H9 (cell line): ENCODE results near the gene SUMO4. TPM values are rescaled to one million over a fixed set of nuclear protein-coding genes. Genes with fewer than 3 reads are reported as not detected.

Source experiments
- DNase-seq: peaks from one replicate; pipeline ENCODE4 v3.0.0-alpha.2; 2017
- H2AFZ ChIP-seq: one replicate; pipeline ENCODE4 v1.6.1; 2013; ENCODE audit warnings: mild to moderate bottlenecking, low read length, control low read depth, moderate library complexity
- H2AK5ac ChIP-seq: 2 replicates; pipeline ENCODE4 v1.6.1; 2013; ENCODE audit warnings: low read length, control low read depth, mixed read lengths; ENCODE audit not compliant: insufficient read length
- H2BK120ac ChIP-seq: one replicate; pipeline ENCODE4 v1.6.1; 2013; ENCODE audit warnings: low read depth, mild to moderate bottlenecking, low read length, control low read depth, inconsistent platforms; ENCODE audit not compliant: poor library complexity, severe bottlenecking
- H2BK12ac ChIP-seq: 2 replicates; pipeline ENCODE4 v1.6.1; 2013; ENCODE audit warnings: low read length, control low read depth, mixed read lengths, low read depth; ENCODE audit not compliant: insufficient read length
- H2BK15ac ChIP-seq: 2 replicates; pipeline ENCODE4 v1.6.1; 2013; ENCODE audit warnings: low read depth, low read length, control low read depth
- H2BK20ac ChIP-seq: one replicate; pipeline ENCODE4 v1.6.1; 2013; ENCODE audit warnings: low read depth, mild to moderate bottlenecking, low read length, control low read depth, inconsistent platforms; ENCODE audit not compliant: poor library complexity, severe bottlenecking
- H2BK5ac ChIP-seq: 2 replicates; pipeline ENCODE4 v1.6.1; 2013; ENCODE audit warnings: low read length, control low read depth, mixed read lengths; ENCODE audit not compliant: insufficient read length
- H3K14ac ChIP-seq: 2 replicates; pipeline ENCODE4 v1.6.1; 2013; ENCODE audit warnings: low read length, control low read depth; ENCODE audit not compliant: insufficient read depth
- H3K18ac ChIP-seq: 2 replicates; pipeline ENCODE4 v1.6.1; 2013; ENCODE audit warnings: low read depth, mild to moderate bottlenecking, mixed read lengths, low read length, control low read depth; ENCODE audit not compliant: insufficient read length
- H3K23ac ChIP-seq: 2 replicates; pipeline ENCODE4 v1.6.1; 2013; ENCODE audit warnings: low read length, control low read depth, mixed read lengths, low read depth; ENCODE audit not compliant: insufficient read length
- H3K23me2 ChIP-seq: 2 replicates; pipeline ENCODE4 v1.6.1; 2013; ENCODE audit warnings: low read depth, mild to moderate bottlenecking, mixed read lengths, low read length, control low read depth; ENCODE audit not compliant: insufficient read length, poor library complexity, severe bottlenecking
- H3K27ac ChIP-seq: 2 replicates; pipeline ENCODE4 v1.5.1; 2013; ENCODE audit warnings: low read length, control low read depth, mixed read lengths, low read depth; ENCODE audit not compliant: insufficient read length
- H3K27me3 ChIP-seq: 2 replicates; pipeline ENCODE4 v1.6.1; 2013; ENCODE audit warnings: low read length, control low read depth, inconsistent platforms; ENCODE audit not compliant: insufficient read depth
- H3K4ac ChIP-seq: 2 replicates; pipeline ENCODE4 v1.6.1; 2013; ENCODE audit warnings: low read depth, mild to moderate bottlenecking, control low read depth, inconsistent platforms, low read length, moderate library complexity
- H3K4me1 ChIP-seq: 2 replicates; pipeline ENCODE4 v1.6.1; 2013; ENCODE audit warnings: low read length, control low read depth, inconsistent platforms; ENCODE audit not compliant: insufficient read depth
- H3K4me2 ChIP-seq: 2 replicates; pipeline ENCODE4 v1.6.1; 2013; ENCODE audit warnings: low read length, control low read depth, mixed read lengths; ENCODE audit not compliant: insufficient read length, insufficient read depth
- H3K56ac ChIP-seq: 2 replicates; pipeline ENCODE4 v1.6.1; 2013; ENCODE audit warnings: low read depth, mild to moderate bottlenecking, mixed read lengths, low read length, control low read depth; ENCODE audit not compliant: insufficient read length
- H3K79me1 ChIP-seq: 2 replicates; pipeline ENCODE4 v1.6.1; 2013; ENCODE audit warnings: low read depth, mild to moderate bottlenecking, moderate library complexity, low read length, control low read depth, inconsistent platforms; ENCODE audit not compliant: insufficient read depth, poor library complexity, severe bottlenecking
- H3K79me2 ChIP-seq: 2 replicates; pipeline ENCODE4 v1.6.1; 2013; ENCODE audit warnings: low read length, control low read depth, inconsistent platforms; ENCODE audit not compliant: insufficient read depth
- H3K9ac ChIP-seq: 2 replicates; pipeline ENCODE4 v1.6.1; 2013; ENCODE audit warnings: low read length, control low read depth, mixed read lengths; ENCODE audit not compliant: insufficient read length; ENCODE audit errors: extremely low read depth
- H3K9me3 ChIP-seq: one replicate; pipeline ENCODE4 v1.6.1; 2013; ENCODE audit warnings: low read depth, low read length, inconsistent platforms; ENCODE audit not compliant: control insufficient read depth
- H3T11ph ChIP-seq: one replicate; pipeline ENCODE4 v1.6.1; 2013; ENCODE audit warnings: mild to moderate bottlenecking, low read length, control low read depth, inconsistent platforms
- H4K20me1 ChIP-seq: one replicate; pipeline ENCODE4 v1.6.1; 2013; ENCODE audit not compliant: control insufficient read depth, insufficient read length, insufficient read depth
- H4K5ac ChIP-seq: 2 replicates; pipeline ENCODE4 v1.6.1; 2013; ENCODE audit warnings: low read depth, mild to moderate bottlenecking, mixed read lengths, low read length, control low read depth; ENCODE audit not compliant: insufficient read length
- H4K8ac ChIP-seq: replicated peaks from 2 replicates; pipeline ENCODE4 v1.6.1; 2013; ENCODE audit warnings: low read length, control low read depth, mixed read lengths, low read depth; ENCODE audit not compliant: insufficient read length
- H4K91ac ChIP-seq: 2 replicates; pipeline ENCODE4 v1.6.1; 2013; ENCODE audit warnings: low read depth, mild to moderate bottlenecking, moderate library complexity, mixed read lengths, low read length, control low read depth; ENCODE audit not compliant: insufficient read length
- H3K27ac Mint-ChIP-seq, 3 experiments: 2 replicates in 2 of 3; 3 replicates in 1 of 3; pipeline ENCODE4 v1.8.0; 2020 to 2021; ENCODE audit warnings: mixed read lengths in 3 of 3, mild to moderate bottlenecking in 1 of 3, moderate library complexity in 1 of 3
- H3K27me3 Mint-ChIP-seq: 2 replicates; pipeline ENCODE4 v1.8.0; 2021; ENCODE audit warnings: low read depth, mild to moderate bottlenecking, moderate library complexity, mixed read lengths
- H3K36me3 Mint-ChIP-seq, 3 experiments: 2 replicates in 2 of 3; 3 replicates in 1 of 3; pipeline ENCODE4 v1.8.0; 2020 to 2021; ENCODE audit warnings: low read depth in 3 of 3, mixed read lengths in 3 of 3; ENCODE audit not compliant: insufficient read depth in 1 of 3
- H3K4me1 Mint-ChIP-seq, 2 experiments: 2 replicates each; pipeline ENCODE4 v1.8.0; 2020; ENCODE audit warnings: mixed read lengths in 2 of 2
- H3K4me3 Mint-ChIP-seq, 2 experiments: 2 replicates in 1 of 2; 3 replicates in 1 of 2; pipeline ENCODE4 v1.8.0; 2020 to 2021; ENCODE audit warnings: mild to moderate bottlenecking in 2 of 2, mixed read lengths in 2 of 2, moderate library complexity in 1 of 2
- H3K9me3 Mint-ChIP-seq, 2 experiments: 2 replicates in 1 of 2; 3 replicates in 1 of 2; pipeline ENCODE4 v1.8.0; 2020; ENCODE audit warnings: mild to moderate bottlenecking in 2 of 2, mixed read lengths in 2 of 2, moderate library complexity in 1 of 2
- CTCF ChIP-seq: fragments of 200-600 bp; sonication (generic); conservative IDR thresholded peaks from 3 replicates; pipeline ENCODE4 v1.8.0; 2021; ENCODE audit warnings: antibody characterized with exemption, mild to moderate bottlenecking
- WGBS: extraction: QIAGEN DNeasy Blood & Tissue Kit; methylation state at CpG from one replicate; pipeline ENCODE4 v1.1.7; 2013; ENCODE audit warnings: missing lambda C conversion rate, low lambda C conversion rate, mixed read lengths; ENCODE audit not compliant: insufficient read length; ENCODE audit errors: extremely low coverage; 5-methylcytosine and 5-hydroxymethylcytosine counted together
- total RNA-seq: library from RNA; stranded (reverse); gene quantifications from 2 replicates; pipeline ENCODE4 v1.2.1, GENCODE V29; 2021

Gene SUMO4
- total RNA-seq, 1 experiment from 2014 or later = 1.5 TPM

- Mint-ChIP-seq H3K4me1 (peaks cover 4 to 6% of the 10 kb centered on the region in 2 experiments; a peak in 2 of 4 replicates), H3K27me3 (no peaks in the 10 kb centered on the region), H3K4me3 (no peak overlapping the region), H3K9me3 (no peaks in the 10 kb centered on the region), H3K36me3 (no peaks in the 10 kb centered on the region), H3K27ac (peak overlapping the region in 2 of 3 experiments; percentile 55 to 77; a peak in 2 of 7 replicates)
- H2BK20ac ChIP-seq = no peak overlapping the region
- H3K9ac ChIP-seq = no peak overlapping the region
- no peak overlapping the region for H3K14ac ChIP-seq
- H2AFZ ChIP-seq = peak overlapping the region; percentile 58
- no peaks in the 10 kb centered on the region for H3K9me3 ChIP-seq
- no peak overlapping the region for H2BK12ac ChIP-seq
- H3K27me3 ChIP-seq = no peaks in the 10 kb centered on the region
- H3T11ph ChIP-seq = no peak overlapping the region
- H2AK5ac ChIP-seq = no peak overlapping the region
- no CpG with 5 or more reads among the region's 19 CpGs for WGBS
- no peaks in the 10 kb centered on the region for H3K79me2 ChIP-seq
- H3K23me2 ChIP-seq = no peaks in the 10 kb centered on the region
- no peak overlapping the region for H4K91ac ChIP-seq
- H4K8ac ChIP-seq = no peak overlapping the region
- no peak overlapping the region for H2BK120ac ChIP-seq
- H3K4me2 ChIP-seq = no peak overlapping the region
- H3K27ac ChIP-seq = no peak overlapping the region
- H3K23ac ChIP-seq = no peak overlapping the region
- no peaks in the 10 kb centered on the region for H3K79me1 ChIP-seq
- no peak overlapping the region for H4K5ac ChIP-seq
- H4K20me1 ChIP-seq = no peaks in the 10 kb centered on the region
- peak; percentile 96 for TF ChIP-seq CTCF
- no peaks in the 10 kb centered on the region for H3K4me1 ChIP-seq
- no peak overlapping the region for H2BK15ac ChIP-seq
- peak; percentile 96 for DNase-seq
- no peak overlapping the region for H3K18ac ChIP-seq
- no peak overlapping the region for H3K56ac ChIP-seq
- H2BK5ac ChIP-seq = no peak overlapping the region
- H3K4ac ChIP-seq = no peak overlapping the region
Observed at GRCh38 chr6:149431905-149432775, 32.1 kb downstream of the SUMO4 start.
